ENCODE data around the gene MRPL21. TPM values are rescaled to one million over a fixed set of nuclear protein-coding genes. Genes with fewer than 3 reads are reported as not detected.

Gene MRPL21
- total RNA-seq, 1 experiment from 2014 or later = 126 TPM

DNA sequence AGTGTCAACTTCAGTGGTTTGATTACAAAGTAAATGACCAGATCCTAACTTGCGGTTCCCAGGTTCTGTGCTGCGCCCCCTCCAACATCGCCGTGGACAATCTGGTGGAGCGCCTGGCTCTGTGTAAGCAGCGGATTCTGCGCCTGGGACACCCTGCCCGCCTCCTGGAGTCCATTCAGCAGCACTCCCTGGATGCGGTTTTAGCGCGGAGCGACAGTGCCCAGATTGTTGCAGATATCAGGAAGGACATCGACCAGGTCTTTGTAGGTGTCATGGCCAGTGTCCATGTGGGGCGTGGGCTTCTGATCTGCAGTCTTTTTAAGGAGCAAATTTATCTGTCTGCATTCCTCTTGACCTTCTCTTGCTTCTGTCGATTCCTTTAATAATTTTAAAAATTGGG lies 11.1 kb upstream of the MRPL21 start:
- TF ChIP-seq, protein P1, sequence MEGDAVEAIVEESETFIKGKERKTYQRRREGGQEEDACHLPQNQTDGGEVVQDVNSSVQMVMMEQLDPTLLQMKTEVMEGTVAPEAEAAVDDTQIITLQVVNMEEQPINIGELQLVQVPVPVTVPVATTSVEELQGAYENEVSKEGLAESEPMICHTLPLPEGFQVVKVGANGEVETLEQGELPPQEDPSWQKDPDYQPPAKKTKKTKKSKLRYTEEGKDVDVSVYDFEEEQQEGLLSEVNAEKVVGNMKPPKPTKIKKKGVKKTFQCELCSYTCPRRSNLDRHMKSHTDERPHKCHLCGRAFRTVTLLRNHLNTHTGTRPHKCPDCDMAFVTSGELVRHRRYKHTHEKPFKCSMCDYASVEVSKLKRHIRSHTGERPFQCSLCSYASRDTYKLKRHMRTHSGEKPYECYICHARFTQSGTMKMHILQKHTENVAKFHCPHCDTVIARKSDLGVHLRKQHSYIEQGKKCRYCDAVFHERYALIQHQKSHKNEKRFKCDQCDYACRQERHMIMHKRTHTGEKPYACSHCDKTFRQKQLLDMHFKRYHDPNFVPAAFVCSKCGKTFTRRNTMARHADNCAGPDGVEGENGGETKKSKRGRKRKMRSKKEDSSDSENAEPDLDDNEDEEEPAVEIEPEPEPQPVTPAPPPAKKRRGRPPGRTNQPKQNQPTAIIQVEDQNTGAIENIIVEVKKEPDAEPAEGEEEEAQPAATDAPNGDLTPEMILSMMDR (conservative IDR thresholded peaks at IDR 0.05; ENCODE audit: low read depth, low read length) = no peak
- TF ChIP-seq EZH2 (IDR thresholded peaks at IDR 0.05; ENCODE audit: borderline replicate concordance, low read depth, low read length, poor library complexity, severe bottlenecking) = no peak
- ChIA-PET CTCF (no interaction called here), POLR2A (ENCODE audit: low non-redundant PET) (no interaction called here)
- no peaks in the 10 kb centered on the region for H3K27me3 ChIP-seq (replicated peaks; ENCODE audit: insufficient read depth, low read depth, low read length, poor library complexity)
- peaks cover 85% of the 10 kb centered on the region for H3K36me3 ChIP-seq (ENCODE audit: insufficient read depth, low read length, poor library complexity, severe bottlenecking)
- no peaks in the 10 kb centered on the region for H3K4me1 ChIP-seq (ENCODE audit: insufficient read depth, low read length, poor library complexity, severe bottlenecking)
- H3K4me3 ChIP-seq (ENCODE audit: low read depth, low read length, poor library complexity, severe bottlenecking) = no peak overlapping the region
- BruUV-seq (replicated peaks) = no TSS peak
- intact Hi-C loops (cut with micrococcal nuclease; ENCODE audit: unreplicated experiment) = no loop called here
- H3K9me3 ChIP-seq (ENCODE audit: low read depth, low read length, poor library complexity, severe bottlenecking) = no peaks in the 10 kb centered on the region
- no peak overlapping the region for H3K27ac ChIP-seq (ENCODE audit: low read depth, low read length, poor library complexity, severe bottlenecking)
- DNase-seq (ENCODE audit: low spot score) = no peak

DNA sequence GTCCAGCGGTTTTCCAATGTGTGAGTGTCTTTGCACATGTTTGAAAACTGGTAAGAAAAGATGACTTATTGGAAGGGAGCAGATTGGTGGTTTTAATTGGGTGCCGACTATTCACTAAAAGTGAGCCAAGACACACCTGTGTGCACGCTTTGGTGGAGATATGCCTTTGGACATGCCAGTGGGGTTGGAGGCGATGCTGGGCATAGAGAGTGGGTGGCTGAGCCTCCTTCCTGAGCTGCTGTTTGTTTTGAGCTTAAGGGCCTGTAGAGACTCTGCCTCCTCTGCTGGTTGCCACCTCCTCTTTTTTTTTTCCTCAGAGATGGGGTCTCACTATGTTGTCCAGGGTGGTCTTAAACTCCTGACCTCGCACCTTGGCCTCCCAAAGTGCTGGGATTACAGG lies 9.6 kb upstream of the MRPL21 start:
- H3K4me1 ChIP-seq (ENCODE audit: insufficient read depth, low read length, poor library complexity, severe bottlenecking) = no peaks in the 10 kb centered on the region
- ChIA-PET CTCF (no interaction called here), POLR2A (ENCODE audit: low non-redundant PET) (no interaction called here)
- H3K9me3 ChIP-seq (ENCODE audit: low read depth, low read length, poor library complexity, severe bottlenecking) = no peaks in the 10 kb centered on the region
- no peak for TF ChIP-seq EZH2 (IDR thresholded peaks at IDR 0.05; ENCODE audit: borderline replicate concordance, low read depth, low read length, poor library complexity, severe bottlenecking)
- TF ChIP-seq, protein P1 (conservative IDR thresholded peaks at IDR 0.05; ENCODE audit: low read depth, low read length) = no peak
- no peak for DNase-seq (ENCODE audit: low spot score)
- H3K4me3 ChIP-seq (ENCODE audit: low read depth, low read length, poor library complexity, severe bottlenecking) = no peak overlapping the region
- BruUV-seq (replicated peaks) = no TSS peak
- intact Hi-C loops (cut with micrococcal nuclease; ENCODE audit: unreplicated experiment) = no loop called here
- H3K27ac ChIP-seq (ENCODE audit: low read depth, low read length, poor library complexity, severe bottlenecking) = no peak overlapping the region
- H3K36me3 ChIP-seq (ENCODE audit: insufficient read depth, low read length, poor library complexity, severe bottlenecking) = peaks cover 86% of the 10 kb centered on the region
- no peaks in the 10 kb centered on the region for H3K27me3 ChIP-seq (replicated peaks; ENCODE audit: insufficient read depth, low read depth, low read length, poor library complexity)

DNA sequence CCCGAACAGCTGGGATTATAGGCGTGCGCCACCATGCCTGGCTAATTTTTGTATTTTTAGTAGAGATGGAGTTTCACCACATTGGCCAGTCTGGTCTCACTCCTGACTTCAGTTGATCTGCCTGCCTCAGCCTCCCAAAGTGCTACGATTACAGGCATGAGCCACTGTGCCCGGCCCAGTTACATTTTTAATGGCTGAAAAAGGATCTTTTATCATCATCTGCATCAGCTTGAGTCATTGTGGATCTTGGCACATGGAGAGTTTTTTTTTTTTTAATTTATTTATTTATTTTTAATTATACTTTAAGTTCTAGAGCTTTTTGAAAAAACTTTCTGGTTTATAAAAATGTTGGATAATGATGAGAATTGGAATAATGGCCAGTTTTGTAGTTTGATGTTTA lies 8.6 kb upstream of the MRPL21 start:
- intact Hi-C loops (cut with micrococcal nuclease; ENCODE audit: unreplicated experiment) = no loop called here
- Histone ChIP-seq H3K4me1 (ENCODE audit: insufficient read depth, low read length, poor library complexity, severe bottlenecking) (no peaks in the 10 kb centered on the region), H3K27ac (ENCODE audit: low read depth, low read length, poor library complexity, severe bottlenecking) (no peak overlapping the region), H3K9me3 (ENCODE audit: low read depth, low read length, poor library complexity, severe bottlenecking) (no peaks in the 10 kb centered on the region), H3K27me3 (replicated peaks; ENCODE audit: insufficient read depth, low read depth, low read length, poor library complexity) (no peaks in the 10 kb centered on the region), H3K4me3 (ENCODE audit: low read depth, low read length, poor library complexity, severe bottlenecking) (no peak overlapping the region), H3K36me3 (ENCODE audit: insufficient read depth, low read length, poor library complexity, severe bottlenecking) (peaks cover 87% of the 10 kb centered on the region)
- TF ChIP-seq EZH2 (IDR thresholded peaks at IDR 0.05; ENCODE audit: borderline replicate concordance, low read depth, low read length, poor library complexity, severe bottlenecking) = no peak
- TF ChIP-seq, protein P1 (conservative IDR thresholded peaks at IDR 0.05; ENCODE audit: low read depth, low read length) = no peak
- ChIA-PET POLR2A (ENCODE audit: low non-redundant PET) (no interaction called here), CTCF (no interaction called here)
- DNase-seq (ENCODE audit: low spot score) = no peak
- no TSS peak for BruUV-seq (replicated peaks)

Measured in A673 (cell line).